Stimulated activated CD8-positive, alpha-beta memory T cell treated with anti-CD3 and anti-CD28 coated beads, Interleukin-12 subunit alpha, Interleukin-12 subunit beta, amount 100 ng/mL, for 1 hour (primary cell): Measurements from ENCODE around the gene CALN1.
"Not testable (repeated sequence)": the region's sequence is repeated elsewhere in the genome, so short reads cannot be mapped to it uniquely, and the experiment has no call there.

Experiments used
- DNase-seq: peaks from one replicate; pipeline ENCODE4 v3.0.0-alpha.2; 2020; ENCODE audit warnings: low read depth

Gene CALN1

DNA sequence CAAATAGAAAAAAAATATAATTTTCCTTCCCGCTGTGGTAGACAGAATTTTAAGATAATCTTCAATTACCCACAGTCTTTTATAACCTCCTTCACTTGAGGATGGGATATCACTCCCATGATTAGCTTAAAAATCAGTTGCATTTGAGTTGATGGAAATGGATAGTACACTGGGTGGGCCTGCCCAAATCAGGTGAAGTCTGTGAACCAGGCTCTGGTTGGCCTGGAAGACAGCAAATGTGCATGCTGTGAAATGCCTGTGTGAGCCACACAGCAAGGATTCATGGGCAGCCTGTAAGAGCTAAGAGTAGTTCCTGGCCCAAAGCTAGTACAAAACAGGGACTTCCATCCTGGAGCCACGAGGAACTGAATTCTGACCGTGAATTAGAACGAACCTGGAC lies 548.0 kb downstream of the CALN1 start:
- no peak for DNase-seq

DNA sequence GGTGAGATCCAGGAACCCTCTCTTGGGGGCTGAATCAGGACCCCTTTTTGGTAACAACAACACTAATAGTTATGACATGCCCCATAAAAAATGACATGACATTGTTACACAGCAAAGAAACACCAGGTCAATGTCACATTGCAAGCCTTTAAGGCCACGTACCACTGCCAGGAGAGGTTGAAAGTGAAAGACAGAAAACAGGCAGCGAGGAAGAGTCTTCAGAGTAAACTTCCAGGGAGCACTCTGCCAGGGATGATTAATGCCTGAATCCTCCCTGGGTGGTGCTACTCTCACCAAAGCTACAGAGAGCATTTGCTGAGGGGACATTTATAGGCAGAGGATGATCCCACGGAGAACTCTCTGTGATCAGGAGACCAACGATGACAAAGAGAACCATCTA lies 551.6 kb downstream of the CALN1 start:
- no peak for DNase-seq

DNA sequence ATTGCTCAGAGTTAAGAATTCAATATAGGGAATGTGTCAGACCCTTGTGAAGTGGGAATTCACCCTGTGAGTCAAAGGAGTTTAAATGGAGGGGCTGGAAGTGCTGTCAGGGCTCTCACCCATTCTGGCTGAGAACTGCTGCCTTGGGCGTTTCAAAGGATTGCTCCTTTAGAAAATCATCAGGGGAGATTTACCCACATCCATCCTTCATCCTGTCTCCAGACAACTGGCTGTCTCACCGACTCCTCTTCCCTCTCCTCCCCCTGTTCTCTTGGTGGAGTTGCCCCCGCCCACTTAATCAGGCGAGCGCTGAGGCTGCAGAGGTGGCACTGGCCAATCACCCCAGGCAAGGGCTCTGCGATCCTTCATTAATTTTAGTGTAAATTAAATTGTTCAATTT lies 554.8 kb downstream of the CALN1 start:
- DNase-seq, result no peak

DNA sequence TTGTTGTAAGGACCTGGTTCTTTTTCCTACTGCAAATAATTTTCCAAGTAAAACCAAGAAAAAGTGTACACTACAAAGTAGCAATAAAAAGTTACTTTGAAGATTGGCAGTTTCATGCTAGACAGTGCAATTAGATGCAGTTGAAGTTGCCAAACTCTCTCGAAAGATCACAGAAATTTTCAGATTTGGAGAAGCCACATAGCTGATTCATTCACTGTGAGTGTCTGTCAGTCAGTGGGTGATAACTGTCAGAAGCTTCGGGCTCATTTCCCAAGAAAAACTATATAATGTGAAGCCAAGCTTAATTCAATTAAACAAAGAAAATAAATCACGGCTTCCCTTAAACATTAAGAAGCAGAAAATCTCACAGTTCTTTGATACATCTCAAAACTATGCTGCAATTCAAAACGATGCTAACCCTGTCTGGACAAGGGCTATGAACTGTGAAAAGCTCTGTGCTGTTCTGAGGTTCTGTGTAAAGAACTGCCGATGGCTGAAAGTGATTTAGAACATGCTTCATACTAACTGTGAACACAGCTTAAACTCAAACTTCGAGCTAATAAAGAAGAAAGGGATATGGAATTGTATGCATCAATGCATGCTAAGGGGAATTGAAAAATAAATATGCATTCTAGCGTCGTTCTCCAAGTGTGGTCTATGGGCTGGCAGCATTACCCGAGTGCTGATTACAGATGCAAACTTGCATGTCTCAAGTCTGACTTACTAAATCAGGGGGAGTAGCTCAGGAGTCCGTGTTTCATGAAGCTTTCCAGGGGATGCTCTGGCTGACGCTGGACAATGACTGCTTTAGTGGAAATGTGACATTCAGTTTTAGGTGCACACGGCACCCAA lies 557.4 kb downstream of the CALN1 start:
- no peak for DNase-seq

DNA sequence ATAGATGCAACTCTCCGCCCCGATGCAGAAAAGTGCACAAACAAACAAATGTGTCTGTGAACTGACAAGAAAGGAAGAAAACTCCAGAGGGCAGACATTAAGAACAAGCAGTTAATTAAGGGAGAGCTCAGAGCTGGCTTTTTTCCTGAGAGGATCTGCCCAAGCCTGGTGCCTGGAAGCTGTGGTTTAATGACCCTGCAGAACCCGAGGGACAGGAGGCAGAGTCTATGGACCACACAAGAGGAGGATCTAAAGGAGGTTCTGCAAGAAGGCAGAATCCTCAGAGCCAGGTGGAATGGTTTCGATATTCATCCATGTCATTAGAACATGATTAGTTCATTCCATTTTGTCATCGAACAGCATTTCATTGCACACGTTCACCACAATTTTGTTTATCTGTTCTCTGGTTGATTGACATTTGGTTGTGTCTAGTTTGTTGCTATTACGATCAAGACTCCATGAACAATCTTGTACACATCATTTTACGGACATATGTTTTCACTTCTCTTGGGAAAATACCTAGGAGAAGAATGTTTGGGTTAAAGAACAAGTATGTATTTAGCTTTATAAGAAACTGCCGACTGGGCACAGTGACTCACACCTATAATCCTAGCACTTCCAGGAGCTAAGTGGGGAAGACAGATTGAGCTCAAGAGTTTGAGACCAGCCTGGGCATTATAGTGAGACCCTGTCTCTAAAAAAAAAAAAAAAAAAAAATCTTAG lies 560.2 kb downstream of the CALN1 start:
- no peak for DNase-seq

DNA sequence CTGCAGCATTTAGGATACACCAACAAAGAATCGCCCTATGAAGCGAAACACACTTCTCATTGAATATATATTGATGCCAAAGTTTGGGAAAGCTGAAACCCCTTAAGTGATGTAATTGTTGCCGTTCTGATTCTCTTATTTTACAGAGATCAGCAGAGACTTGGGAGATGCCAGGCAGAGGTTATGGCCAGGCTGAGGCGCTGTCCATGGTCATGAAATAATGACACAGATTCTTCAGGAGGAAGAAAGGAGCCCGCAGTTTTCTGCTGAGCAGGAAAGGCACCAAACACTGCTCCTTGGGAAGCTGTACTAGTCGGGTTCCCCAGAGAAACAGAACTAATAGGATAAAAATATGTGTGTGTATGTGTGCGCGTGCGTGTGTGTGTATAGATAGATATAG lies 566.0 kb downstream of the CALN1 start:
- no peak for DNase-seq

DNA sequence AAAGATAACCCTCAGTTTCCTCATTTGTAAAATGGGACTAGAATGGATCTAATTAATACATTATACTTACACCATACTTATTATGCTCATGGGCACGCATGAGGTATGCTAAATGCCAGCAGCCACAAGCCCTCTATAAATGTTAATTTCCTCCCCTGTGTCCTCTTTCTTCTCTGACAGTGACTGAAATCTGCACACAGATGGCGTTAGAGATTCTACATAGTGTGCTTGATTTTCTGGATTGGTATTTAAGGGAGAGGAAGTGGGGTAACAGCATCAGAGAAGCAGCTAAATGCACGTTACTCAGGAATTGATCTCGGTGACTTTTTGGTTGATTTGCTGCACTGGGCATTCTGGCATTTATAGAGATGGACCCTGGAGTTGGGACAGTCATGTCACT lies 568.5 kb downstream of the CALN1 start:
- no peak for DNase-seq

DNA sequence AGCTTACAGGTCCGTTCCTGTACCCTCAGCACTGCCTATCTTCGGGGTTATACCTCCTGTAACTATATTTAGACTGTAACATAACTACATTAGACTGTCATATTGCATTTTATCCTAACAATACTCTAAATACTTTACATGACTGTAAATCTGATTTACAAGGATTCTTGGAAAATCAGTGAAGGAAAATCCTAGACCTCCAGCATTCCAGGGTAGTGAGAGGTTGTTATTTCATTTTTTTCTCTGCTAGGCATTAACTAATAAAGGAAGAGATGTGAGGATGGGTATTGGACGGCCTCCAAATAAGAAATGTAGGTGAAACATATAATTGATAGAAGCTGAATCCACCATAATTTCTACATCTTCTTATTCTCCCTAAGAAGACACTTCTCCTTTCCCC lies 569.4 kb downstream of the CALN1 start:
- DNase-seq, result no peak

DNA sequence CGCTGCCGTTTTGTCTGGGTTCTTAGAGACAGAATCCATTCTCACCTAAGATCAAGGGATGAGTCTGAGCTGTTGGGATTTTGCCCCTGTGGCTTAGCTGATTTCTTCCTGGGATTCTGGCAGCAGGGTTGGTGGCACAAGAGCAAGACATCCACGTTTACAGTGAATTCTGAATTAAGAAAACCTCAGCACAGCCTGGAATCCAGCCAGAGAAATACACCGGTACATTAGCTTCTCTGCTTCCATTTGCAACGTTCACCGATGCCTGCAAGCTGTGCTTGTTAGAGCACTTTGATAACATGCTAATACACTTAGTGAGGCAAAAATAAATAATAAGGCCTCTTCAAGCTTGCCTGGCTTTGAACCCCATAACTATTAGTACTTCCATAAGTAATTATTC lies 569.8 kb downstream of the CALN1 start:
- DNase-seq, result no peak

DNA sequence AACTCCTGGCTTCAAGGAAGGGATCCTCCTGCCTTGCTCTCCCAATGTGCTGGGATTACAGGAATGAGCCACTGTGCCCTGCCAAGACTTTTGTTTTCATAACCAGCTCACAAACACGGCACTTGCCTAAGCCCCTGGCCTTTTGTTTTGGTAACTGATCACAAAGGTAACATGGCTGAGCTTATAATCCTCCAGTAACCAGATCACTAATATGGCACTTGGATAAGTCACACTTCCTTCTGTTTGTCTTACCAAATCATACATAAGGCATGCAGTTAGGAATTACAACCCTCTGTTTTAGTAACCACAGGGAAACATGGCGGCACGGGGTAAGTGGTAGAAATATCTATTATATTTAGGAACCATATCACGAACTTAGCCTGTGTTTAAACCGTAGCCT lies 577.1 kb downstream of the CALN1 start:
- DNase-seq, result no peak

DNA sequence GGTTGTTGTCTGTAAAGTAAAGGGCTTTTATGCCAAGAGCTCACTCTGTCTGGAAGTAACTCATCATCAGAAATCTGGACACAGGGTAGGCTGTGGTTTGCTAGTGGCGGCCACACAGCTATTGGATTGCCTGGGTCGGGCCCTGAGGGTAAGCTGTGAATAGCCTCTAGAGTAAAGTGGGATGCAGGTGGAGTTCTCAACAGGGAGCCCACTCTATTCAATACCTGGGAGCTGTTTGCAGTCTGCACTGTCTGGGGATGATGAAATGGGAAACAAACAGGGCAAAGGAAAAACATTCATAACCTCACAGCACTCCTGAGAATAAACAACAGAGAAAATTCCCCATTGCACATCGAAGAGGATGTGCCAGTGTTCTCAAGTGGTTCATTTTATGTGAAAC lies 582.6 kb downstream of the CALN1 start:
- no peak for DNase-seq

DNA sequence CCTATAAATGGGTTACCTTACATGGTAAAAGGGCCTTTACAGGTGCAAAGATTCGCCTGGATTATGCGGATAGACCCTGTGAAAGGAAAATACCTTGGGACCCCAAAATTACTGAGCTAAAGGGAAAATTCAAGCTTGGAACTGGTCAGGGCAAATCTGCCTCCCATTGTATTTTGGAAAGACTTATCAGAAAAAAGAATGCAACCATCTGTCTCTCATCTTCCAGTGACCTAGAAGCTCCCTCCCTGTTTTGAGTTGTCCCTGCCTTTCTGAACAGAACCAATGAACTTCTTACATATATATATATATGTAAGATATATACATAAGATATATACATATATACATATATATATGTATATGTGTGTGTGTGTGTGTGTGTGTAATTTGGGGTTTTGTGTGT lies 583.8 kb downstream of the CALN1 start:
- no peak for DNase-seq

DNA sequence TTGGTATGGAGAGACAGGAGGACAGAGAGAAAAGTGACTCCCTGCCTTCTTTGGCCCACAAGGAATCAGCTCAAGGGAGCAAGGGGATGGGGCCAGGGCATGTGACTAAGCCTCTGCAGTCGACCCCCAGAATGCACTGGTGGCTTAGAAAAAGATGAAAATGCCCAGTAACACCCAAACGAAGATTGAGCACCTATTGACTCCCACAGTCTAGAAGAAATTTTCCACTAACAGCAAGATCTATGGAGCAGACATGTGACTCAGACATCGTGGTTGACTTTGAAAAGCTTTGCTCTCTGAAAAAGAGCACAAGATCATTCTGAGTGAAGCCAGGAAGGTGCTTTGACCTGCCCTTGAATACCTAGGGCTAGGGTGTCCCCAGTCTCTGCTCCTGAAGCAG lies 586.0 kb downstream of the CALN1 start:
- no peak for DNase-seq

DNA sequence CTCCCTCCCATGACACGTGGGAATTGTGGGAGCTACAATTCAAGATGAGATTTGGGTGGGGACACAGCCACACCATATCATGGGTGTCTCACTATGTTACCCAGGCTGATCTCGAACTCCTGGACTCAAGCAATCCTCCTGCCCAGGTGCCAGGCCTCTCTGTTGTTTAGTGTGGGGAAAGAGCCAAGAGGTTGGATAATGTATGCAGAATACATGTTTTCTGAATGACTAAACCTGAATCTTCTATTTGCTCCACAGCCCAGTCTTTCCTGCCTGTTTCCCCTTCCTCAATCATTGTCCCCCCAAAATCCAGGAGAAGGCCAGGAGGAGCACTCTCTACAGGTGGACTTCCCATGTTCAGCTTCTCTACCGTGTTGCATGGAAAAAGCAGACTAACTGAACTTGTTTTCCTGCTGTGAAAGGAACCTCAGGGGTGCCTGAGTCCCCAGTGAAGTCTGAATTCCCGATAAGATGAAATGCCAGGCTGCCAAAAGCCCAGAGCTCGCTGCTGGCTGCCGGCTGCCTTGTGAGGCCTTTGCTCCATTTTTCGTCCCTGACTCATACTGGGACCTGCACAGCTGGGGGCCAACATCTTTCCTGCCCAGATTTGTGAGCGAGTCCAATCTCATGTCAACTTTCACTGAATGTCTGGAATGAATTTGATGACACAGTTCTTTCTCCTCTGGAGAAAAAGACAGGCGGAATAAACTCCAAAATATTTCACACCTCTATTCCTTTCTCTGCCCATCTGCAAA lies 588.0 kb downstream of the CALN1 start:
- DNase-seq, result no peak

DNA sequence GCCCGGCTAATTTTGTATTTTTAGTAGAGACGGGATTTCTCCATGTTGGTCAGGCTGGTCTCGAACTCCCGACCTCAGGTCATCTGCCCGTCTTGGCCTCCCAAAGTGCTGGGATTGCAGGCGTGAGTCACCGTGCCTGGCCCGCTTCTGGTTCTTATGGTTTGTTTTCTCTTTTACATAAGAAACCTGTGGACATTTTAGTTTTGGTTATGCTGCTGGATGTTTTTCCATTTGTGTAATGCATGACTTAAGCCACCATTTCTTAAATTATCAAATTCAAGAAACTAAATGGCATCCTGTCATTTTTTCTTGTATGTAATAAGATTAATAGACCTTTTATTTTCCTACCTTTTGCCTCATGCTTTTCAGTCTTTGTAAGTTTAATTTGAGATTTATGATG lies 589.7 kb downstream of the CALN1 start:
- DNase-seq, result not testable (repeated sequence)

DNA sequence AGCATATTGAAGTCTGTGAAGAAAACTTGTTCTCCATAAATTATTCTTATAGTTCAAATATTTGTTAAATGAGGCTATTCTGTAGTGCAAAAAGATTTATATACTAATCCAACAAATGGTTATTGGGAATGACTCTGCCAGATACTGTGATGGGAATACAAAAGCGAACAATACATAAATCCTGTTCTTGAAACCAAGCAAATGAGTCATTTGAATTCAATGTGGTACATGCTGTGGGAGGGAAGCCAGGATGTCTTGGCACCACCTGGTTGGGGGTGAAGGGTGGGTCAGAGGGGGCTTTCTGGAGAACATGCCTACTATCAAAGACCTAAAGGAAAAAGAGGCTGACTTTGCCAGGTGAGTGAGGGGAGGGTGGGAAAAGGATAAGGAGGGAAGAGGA lies 594.2 kb downstream of the CALN1 start:
- DNase-seq, result no peak

DNA sequence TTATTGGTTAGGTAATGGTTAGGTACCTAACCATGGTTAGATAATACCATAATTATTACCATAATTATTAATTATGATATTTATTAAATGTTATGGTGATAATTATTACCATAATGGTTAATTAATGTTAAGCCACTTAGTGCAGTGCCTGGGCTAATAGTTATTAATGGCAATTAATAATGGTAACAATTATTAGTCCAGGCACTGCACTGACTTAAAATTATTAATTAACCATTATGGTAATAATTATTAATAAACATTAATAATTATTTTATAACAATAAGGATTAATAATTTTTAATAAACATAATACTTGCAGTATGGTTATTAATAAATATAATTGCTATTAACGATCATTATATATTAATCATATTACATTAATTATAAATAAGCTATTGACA lies 604.0 kb downstream of the CALN1 start:
- no peak for DNase-seq

DNA sequence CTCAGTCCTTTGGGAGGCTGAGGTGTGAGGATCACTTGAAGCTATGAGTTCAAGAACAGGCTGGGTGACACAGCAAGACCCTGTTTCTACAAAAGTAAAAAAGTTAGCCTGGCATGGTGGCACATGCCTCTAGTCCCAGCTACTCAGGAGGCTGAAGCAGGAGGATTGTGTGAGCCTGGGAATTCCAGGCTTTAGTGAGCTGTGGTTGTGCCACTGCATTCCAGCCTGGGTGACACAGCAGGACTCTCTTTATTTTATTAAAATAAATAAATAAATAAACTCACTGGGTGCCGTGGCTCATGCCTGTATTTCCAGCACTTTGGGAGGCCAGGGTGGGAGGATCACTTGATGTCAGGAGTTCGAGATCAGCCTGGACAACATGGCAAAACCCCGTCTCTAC lies 607.9 kb downstream of the CALN1 start:
- no peak for DNase-seq

DNA sequence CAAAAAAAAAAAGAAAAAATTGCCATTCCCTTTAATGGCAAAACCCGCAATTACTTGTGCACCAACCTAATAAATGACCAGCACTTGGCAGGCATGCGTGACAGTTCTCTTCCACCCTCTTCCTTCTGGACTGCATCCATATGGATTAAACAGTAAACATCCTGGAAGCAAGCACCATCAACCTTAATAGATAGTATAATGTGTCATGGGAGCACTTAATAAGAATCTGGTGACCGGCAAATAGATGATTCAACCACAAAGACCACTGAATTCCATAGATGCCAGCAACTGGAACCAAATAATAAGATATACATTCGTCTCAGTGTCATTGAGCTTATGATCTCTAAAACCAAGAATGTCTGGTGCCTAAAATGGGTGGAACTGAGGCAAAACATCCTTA lies 610.2 kb downstream of the CALN1 start:
- DNase-seq, result no peak

DNA sequence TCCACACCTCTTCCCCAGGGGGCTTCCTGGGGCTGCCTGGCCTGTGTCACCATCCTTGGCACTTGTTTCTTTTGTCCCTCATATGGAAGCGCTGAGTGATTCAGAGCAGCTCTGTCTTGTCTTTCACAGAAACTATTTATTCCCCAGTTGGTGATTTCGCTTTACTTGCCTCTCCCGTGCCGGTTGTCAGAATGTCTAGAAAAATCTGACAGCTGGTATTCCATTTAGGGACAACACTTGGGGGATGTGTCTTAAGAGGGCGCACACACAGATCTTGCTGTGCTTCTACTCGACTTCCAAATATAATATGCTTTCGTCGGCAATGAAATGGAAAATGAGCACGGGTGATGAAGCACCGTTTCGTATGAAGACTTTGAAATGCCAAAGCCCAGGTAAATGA lies 611.8 kb downstream of the CALN1 start:
- DNase-seq, result no peak

DNA sequence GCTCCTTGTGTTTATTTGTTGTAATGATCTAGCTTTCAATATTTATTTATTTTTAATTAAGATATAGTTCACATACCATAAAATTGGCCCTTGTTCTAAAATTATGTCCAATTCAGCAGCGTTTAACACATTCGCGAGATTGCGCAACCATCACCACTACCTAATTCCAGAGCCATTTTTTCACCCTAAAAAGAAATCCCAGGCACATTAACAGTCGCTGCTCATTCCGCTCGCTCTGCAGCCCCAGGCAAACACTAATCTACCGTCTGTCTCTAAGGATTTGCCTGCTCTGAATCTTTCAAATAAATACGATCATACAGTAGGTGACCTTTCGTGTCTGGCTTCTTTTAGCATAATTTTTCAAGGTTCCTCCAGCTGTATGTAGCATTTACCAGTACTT lies 616.7 kb downstream of the CALN1 start:
- DNase-seq, result no peak

DNA sequence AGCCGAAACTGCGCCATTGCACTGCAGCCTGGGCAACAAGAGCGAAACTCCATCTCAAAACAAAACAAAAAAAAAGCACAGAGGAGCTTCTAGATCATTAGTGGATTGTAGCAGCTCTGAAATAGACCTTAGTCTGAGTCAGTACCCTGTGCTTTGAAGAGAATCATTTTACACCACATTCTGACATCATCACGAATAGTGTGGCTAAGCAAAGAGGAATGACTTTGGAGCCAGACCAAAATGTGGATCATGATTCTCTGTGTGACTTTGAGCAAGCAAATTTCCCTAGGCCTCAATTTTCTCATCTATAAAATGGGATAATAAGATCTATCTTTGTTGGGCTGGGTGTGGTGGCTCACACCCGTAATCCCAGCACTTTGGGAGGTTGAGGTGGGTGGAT lies 618.9 kb downstream of the CALN1 start:
- DNase-seq, result no peak

DNA sequence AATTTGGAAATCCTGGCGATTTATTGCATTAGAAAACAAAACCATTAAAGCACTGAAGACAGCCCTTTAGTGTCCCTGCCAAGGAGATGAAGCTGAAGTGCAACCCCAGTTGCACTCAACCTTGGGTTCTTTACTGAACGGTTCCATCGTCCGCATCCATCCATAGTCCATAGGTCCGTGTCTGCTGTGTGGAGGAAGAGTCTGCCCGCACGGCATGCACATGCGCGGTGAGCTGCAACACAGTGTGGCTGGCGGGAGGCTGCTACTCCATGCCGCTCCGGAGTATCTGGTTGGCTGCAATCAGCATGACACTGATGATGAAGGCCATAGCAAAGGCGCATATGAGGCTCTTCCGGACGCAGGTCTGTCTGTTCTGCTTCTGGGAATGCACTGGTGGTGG lies 624.6 kb downstream of the CALN1 start:
- DNase-seq, result no peak
